H1 (cell line): ENCODE results near the gene CHAC1. TPM values are rescaled to one million over a fixed set of nuclear protein-coding genes. Genes with fewer than 3 reads are reported as not detected.

Experiments used
- CTCF ChIA-PET: fragments of 300-600 bp; sonication (Branson Sonifier 250); formaldehyde crosslinking; loops from one replicate; lab custom pipeline; 2021; ENCODE audit not compliant: partially characterized antibody; lab: Charles Lee
- POLR2A ChIA-PET: fragments of 300-600 bp; sonication (Branson Sonifier 250); formaldehyde crosslinking; loops from one replicate; lab custom pipeline; 2021; ENCODE audit warnings: inconsistent platforms; ENCODE audit not compliant: partially characterized antibody; lab: Charles Lee
- DNase-seq, 2 experiments: peaks; one replicate each; pipeline versions ENCODE4 v3.0.0 to v3.0.0-alpha.2; 2010 to 2022; ENCODE audit warnings: low spot score in 2 of 2, low read depth in 1 of 2, mixed read lengths in 1 of 2
- FAIRE-seq: peaks from 2 replicates; lab custom pipeline; 2011; peaks lifted over from hg19 to GRCh38; lab: Jason Lieb, UNC
- H2AFZ ChIP-seq: 2 replicates; pipeline ENCODE4 v1.8.1; 2012; ENCODE audit warnings: low read length, inconsistent platforms
- H2AK5ac ChIP-seq: 2 replicates; pipeline ENCODE4 v1.6.1; 2013; ENCODE audit warnings: low read depth, low read length
- H2BK120ac ChIP-seq: replicated peaks from 2 replicates; pipeline ENCODE3; 2013; ENCODE audit warnings: low read depth, low read length, inconsistent platforms
- H2BK12ac ChIP-seq: 2 replicates; pipeline ENCODE4 v1.6.1; 2013; ENCODE audit warnings: low read depth, low read length
- H2BK15ac ChIP-seq: 2 replicates; pipeline ENCODE4 v1.6.1; 2013; ENCODE audit warnings: low read length
- H2BK20ac ChIP-seq: 2 replicates; pipeline ENCODE4 v1.6.1; 2013; ENCODE audit warnings: low read length
- H2BK5ac ChIP-seq: 2 replicates; pipeline ENCODE4 v1.6.1; 2013; ENCODE audit warnings: low read depth, low read length
- H3K14ac ChIP-seq: 2 replicates; pipeline ENCODE4 v1.6.1; 2013; ENCODE audit warnings: inconsistent platforms; ENCODE audit not compliant: insufficient read length
- H3K18ac ChIP-seq: 2 replicates; pipeline ENCODE4 v1.6.1; 2013; ENCODE audit warnings: low read length; ENCODE audit errors: extremely low read depth
- H3K23ac ChIP-seq: 2 replicates; pipeline ENCODE4 v1.6.1; 2013; ENCODE audit warnings: inconsistent platforms; ENCODE audit not compliant: insufficient read length
- H3K23me2 ChIP-seq: 2 replicates; pipeline ENCODE4 v1.6.1; 2013; ENCODE audit warnings: low read depth, low read length
- H3K27ac ChIP-seq: 2 replicates; pipeline ENCODE4 v1.6.1; 2011; ENCODE audit warnings: low read depth, low read length, inconsistent platforms
- H3K27me3 ChIP-seq, 4 experiments: replicated peaks in 1 of 4; 1 replicate in 1 of 4; 2 replicates in 3 of 4; pipeline versions ENCODE4 v1.6.1 to v1.8.1; 2011 to 2013; ENCODE audit warnings: low read length in 3 of 4, mild to moderate bottlenecking in 3 of 4, inconsistent platforms in 2 of 4, mixed read lengths in 2 of 4, moderate library complexity in 1 of 4; ENCODE audit not compliant: control insufficient read depth in 3 of 4, insufficient read depth in 3 of 4; ENCODE audit errors: extremely low read depth in 1 of 4
- H3K36me3 ChIP-seq, 4 experiments: 2 replicates each; pipeline versions ENCODE4 v1.6.1 to v1.8.1; 2011 to 2013; ENCODE audit warnings: mild to moderate bottlenecking in 4 of 4, low read length in 3 of 4, moderate library complexity in 2 of 4, control low read depth in 1 of 4, inconsistent platforms in 1 of 4; ENCODE audit not compliant: insufficient read depth in 4 of 4, control insufficient read depth in 2 of 4
- H3K4ac ChIP-seq: replicated peaks from 2 replicates; pipeline ENCODE3; 2013; ENCODE audit warnings: low read length, low read depth, mixed read lengths, inconsistent platforms; ENCODE audit not compliant: insufficient read length
- H3K4me1 ChIP-seq, 4 experiments: replicated peaks in 1 of 4; 1 replicate in 1 of 4; 2 replicates in 3 of 4; pipeline versions ENCODE4 v1.6.1 to v1.8.1; 2011 to 2013; ENCODE audit warnings: low read length in 3 of 4, inconsistent platforms in 2 of 4, mixed read lengths in 1 of 4; ENCODE audit not compliant: insufficient read depth in 4 of 4, control insufficient read depth in 3 of 4
- H3K4me2 ChIP-seq, 2 experiments: 2 replicates each; pipeline versions ENCODE4 v1.6.1 to v1.8.1; 2011 to 2013; ENCODE audit warnings: low read depth in 2 of 2, low read length in 2 of 2, control low read depth in 1 of 2, inconsistent platforms in 1 of 2, mild to moderate bottlenecking in 1 of 2; ENCODE audit not compliant: insufficient read depth in 1 of 2
- H3K4me3 ChIP-seq, 4 experiments: fragments of 200-600, 300-600 bp in 1 of 4; sonication (generic), shearing (Covaris generic), sonication (Bioruptor Twin) in 1 of 4; 2 replicates each; pipeline versions ENCODE4 v1.5.1 to v1.8.1; 2011 to 2016; ENCODE audit warnings: low read length in 4 of 4, low read depth in 3 of 4, control low read depth in 2 of 4, inconsistent platforms in 2 of 4, mild to moderate bottlenecking in 2 of 4, mixed read lengths in 1 of 4, moderate library complexity in 1 of 4; ENCODE audit not compliant: insufficient read depth in 2 of 4; ENCODE audit errors: extremely low read depth in 1 of 4
- H3K56ac ChIP-seq: replicated peaks from 2 replicates; pipeline ENCODE3; 2013; ENCODE audit warnings: low read depth, mild to moderate bottlenecking, mixed read lengths, low read length, inconsistent platforms; ENCODE audit not compliant: insufficient read length
- H3K79me1 ChIP-seq: 2 replicates; pipeline ENCODE4 v1.6.1; 2013; ENCODE audit warnings: low read depth, low read length, control low read depth
- H3K79me2 ChIP-seq, 2 experiments: 2 replicates each; pipeline versions ENCODE4 v1.6.1 to v1.8.1; 2012 to 2013; ENCODE audit warnings: low read length in 2 of 2, mild to moderate bottlenecking in 2 of 2, inconsistent platforms in 1 of 2; ENCODE audit not compliant: insufficient read depth in 2 of 2, control insufficient read depth in 1 of 2
- H3K9ac ChIP-seq, 4 experiments: replicated peaks in 1 of 4; 1 replicate in 1 of 4; 2 replicates in 3 of 4; pipeline versions ENCODE4 v1.6.1 to v1.8.1; 2011 to 2013; ENCODE audit warnings: low read depth in 3 of 4, low read length in 3 of 4, control low read depth in 2 of 4, mild to moderate bottlenecking in 2 of 4, moderate library complexity in 2 of 4, inconsistent platforms in 1 of 4; ENCODE audit errors: extremely low read depth in 1 of 4
- H3K9me3 ChIP-seq, 2 experiments: 2 replicates each; pipeline versions ENCODE4 v1.6.1 to v1.8.1; 2012 to 2013; ENCODE audit warnings: mild to moderate bottlenecking in 2 of 2, moderate library complexity in 2 of 2, control low read depth in 1 of 2, inconsistent platforms in 1 of 2, low read depth in 1 of 2, low read length in 1 of 2, mixed read lengths in 1 of 2; ENCODE audit not compliant: insufficient read depth in 2 of 2
- H4K20me1 ChIP-seq, 2 experiments: replicated peaks in 1 of 2; 2 replicates each; pipeline versions ENCODE3 to v1.8.1; 2011 to 2013; ENCODE audit warnings: inconsistent platforms in 2 of 2, low read length in 2 of 2, mild to moderate bottlenecking in 1 of 2; ENCODE audit not compliant: insufficient read depth in 2 of 2, control insufficient read depth in 1 of 2
- H4K5ac ChIP-seq: 2 replicates; pipeline ENCODE4 v1.6.1; 2013; ENCODE audit warnings: low read length, low read depth, mixed read lengths, inconsistent platforms; ENCODE audit not compliant: insufficient read length
- H4K8ac ChIP-seq: 2 replicates; pipeline ENCODE4 v1.8.0; 2013; ENCODE audit warnings: mild to moderate bottlenecking, moderate library complexity, low read length, inconsistent platforms; ENCODE audit not compliant: insufficient read depth; ENCODE audit errors: extremely low read depth
- H4K91ac ChIP-seq: replicated peaks from 2 replicates; pipeline ENCODE3; 2013; ENCODE audit warnings: low read length, mixed read lengths, inconsistent platforms; ENCODE audit not compliant: insufficient read length
- BCL11A ChIP-seq, 2 experiments: IDR thresholded peaks; one replicate each; pipeline ENCODE4 v1.6.1; 2011; ENCODE audit warnings: low read depth in 2 of 2, low read length in 2 of 2, mild to moderate bottlenecking in 2 of 2
- CEBPB ChIP-seq: IDR thresholded peaks from 2 replicates; pipeline ENCODE4 v1.6.1; 2012; ENCODE audit warnings: low read depth, low read length
- EZH2 ChIP-seq: fragments of 200-600 bp; sonication (generic); IDR thresholded peaks from 2 replicates; pipeline ENCODE4 v1.7.1; 2012; ENCODE audit warnings: low read depth, mild to moderate bottlenecking, moderate library complexity, low read length, inconsistent platforms; ENCODE audit not compliant: severe bottlenecking
- KDM5A ChIP-seq: fragments of 200-600 bp; IDR thresholded peaks from 2 replicates; pipeline ENCODE4 v1.7.1; 2012; ENCODE audit warnings: mild to moderate bottlenecking, low read length, inconsistent platforms, mixed read lengths
- NANOG ChIP-seq: IDR thresholded peaks from 2 replicates; pipeline ENCODE4 v1.6.1; 2011; ENCODE audit warnings: low read length, low read depth, mild to moderate bottlenecking, inconsistent platforms; ENCODE audit not compliant: insufficient read depth, poor library complexity, severe bottlenecking
- POLR2AphosphoS5 ChIP-seq: IDR thresholded peaks from 2 replicates; pipeline ENCODE4 v1.6.1; 2011; ENCODE audit warnings: low read depth, low read length
- POU5F1 ChIP-seq: IDR thresholded peaks from 2 replicates; pipeline ENCODE4 v1.6.1; 2011; ENCODE audit warnings: low read depth, mild to moderate bottlenecking, low read length, moderate library complexity
- RAD21 ChIP-seq, 2 experiments: IDR thresholded peaks in 1 of 2; conservative IDR thresholded peaks in 1 of 2; 2 replicates each; pipeline ENCODE4 v1.6.1; 2011; ENCODE audit warnings: low read depth in 2 of 2, low read length in 2 of 2, improper control_type of control experiment in 1 of 2, inconsistent platforms in 1 of 2, mild to moderate bottlenecking in 1 of 2, moderate library complexity in 1 of 2
- SP2 ChIP-seq: IDR thresholded peaks from 2 replicates; pipeline ENCODE4 v1.6.1; 2012; ENCODE audit warnings: mild to moderate bottlenecking, low read length, inconsistent platforms
- TAF1 ChIP-seq: IDR thresholded peaks from 2 replicates; pipeline ENCODE4 v1.6.1; 2011; ENCODE audit warnings: mild to moderate bottlenecking, low read depth, low read length
- TAF7 ChIP-seq: optimal IDR thresholded peaks from 2 replicates; pipeline ENCODE3; 2011; ENCODE audit warnings: low read depth, mild to moderate bottlenecking, inconsistent platforms, low read length, moderate library complexity, borderline replicate concordance
- WGBS, 2 experiments: shearing (Covaris generic) in 1 of 2; methylation state at CpG; one replicate each; pipeline versions ENCODE4 v1.1.6 to v1.1.7; 2013 to 2015; ENCODE audit warnings: low lambda C conversion rate in 2 of 2, mixed read lengths in 2 of 2, inconsistent platforms in 1 of 2, low coverage in 1 of 2, missing lambda C conversion rate in 1 of 2; ENCODE audit not compliant: insufficient replicate concordance in 2 of 2, insufficient coverage in 1 of 2, insufficient read length in 1 of 2; ENCODE audit errors: extremely low coverage in 1 of 2, missing lambda C conversion rate in 1 of 2; 5-methylcytosine and 5-hydroxymethylcytosine counted together
- polyA plus RNA-seq, 7 experiments: library from polyadenylated mRNA; depleted of rRNA in 3 of 7; stranded (reverse) in 5 of 7; unstranded in 2 of 7; fragments of >200 nt in 5 of 7; fragments of 200-250 nt in 2 of 7; gene quantifications; 1 replicate in 5 of 7; 2 replicates in 1 of 7; 4 replicates in 1 of 7; pipeline versions ENCODE4 v1.2.1 to v1.2.3, GENCODE V29; 2011 to 2013; ENCODE audit warnings: missing spikeins in 2 of 7, mixed read lengths in 2 of 7
- total RNA-seq: library from RNA; stranded (reverse); fragmentation: NEBNext Ultra II Directional; extraction: Animal tissue kit (Norgen Biotek cat#: 25700); gene quantifications from 2 replicates; pipeline ENCODE4 v1.2.1, GENCODE V29; 2021

The CHAC1 gene
- total and polyA plus RNA-seq, 2 of the 8 experiments (the other 6 are each of a cell fraction or from before 2014, with no cell fraction given), result 34.3 to 159 TPM

GRCh38 chr15:40932649-40933516 is 20.4 kb upstream of the CHAC1 start:
- POLR2A ChIA-PET, result interaction anchor here (1.0 to 43.8 kb wide), 4 partner anchors 15 to 49 kb away, joined by 3 to 1505 read pairs (median 89); partner anchors contain the start of gene CHAC1
- H3K9ac ChIP-seq, result no peak overlapping the region; a peak in 1 of 7 replicates
- FAIRE-seq, result no peak
- TF ChIP-seq RAD21 (IDR thresholded peaks at IDR 0.05 in 1 of 2, conservative IDR thresholded peaks at IDR 0.05 in 1 of 2; ENCODE audit: low read depth in 2 of 2, low read length in 2 of 2) (no peak), SP2 (no peak), TAF1 (no peak), KDM5A (no peak), POU5F1 (no peak), EZH2 (no peak), BCL11A (IDR thresholded peaks at IDR 0.05; ENCODE audit: low read depth in 2 of 2, low read length in 2 of 2) (no peak), CEBPB (no peak), POLR2AphosphoS5 (no peak), NANOG (no peak), TAF7 (no peak)

More at GRCh38 chr15:40932649-40933516, 20.4 kb upstream of the CHAC1 start:
- H3K4ac ChIP-seq, result no peak overlapping the region
- H3K79me1 ChIP-seq, result no peaks in the 10 kb centered on the region
- no peak overlapping the region for H2BK12ac ChIP-seq
- no peak overlapping the region for H3K14ac ChIP-seq
- peaks cover 0 to 21% (median 11%) of the 10 kb centered on the region in 4 experiments; a peak in 5 of 7 replicates for H3K4me1 ChIP-seq
- H3K23ac ChIP-seq, result no peak overlapping the region
- peaks cover 2 to 12% of the 10 kb centered on the region in 2 experiments for H4K20me1 ChIP-seq
- H2BK15ac ChIP-seq, result no peak overlapping the region
- no peak overlapping the region for H2AFZ ChIP-seq
- peaks cover 21% of the 10 kb centered on the region; the same call in 1 of the 2 replicates for H3K23me2 ChIP-seq
- no peaks in the 10 kb centered on the region for H3K9me3 ChIP-seq
- H4K5ac ChIP-seq, result no peak overlapping the region
- H4K8ac ChIP-seq, result no peak overlapping the region
- H2BK5ac ChIP-seq, result no peak overlapping the region
- no peak overlapping the region for H3K4me2 ChIP-seq
- H2BK120ac ChIP-seq, result no peak overlapping the region
- 85% methylated on average over 11 of the region's 11 CpGs; no CpG with 5 or more reads in 1 of the 2 experiments for WGBS, 2 experiments
- H3K79me2 ChIP-seq, result no peaks in the 10 kb centered on the region
- H3K36me3 ChIP-seq, result no peaks in the 10 kb centered on the region
- H3K27ac ChIP-seq, result no peak overlapping the region
- peaks cover 31 to 66% (median 55%) of the 10 kb centered on the region in 4 experiments for H3K27me3 ChIP-seq
- no peak overlapping the region for H2BK20ac ChIP-seq
- H4K91ac ChIP-seq, result no peak overlapping the region
- CTCF ChIA-PET, result interaction anchor here (1.2 to 33.1 kb wide), 8 partner anchors 6 to 90 kb away, joined by 3 to 619 read pairs (median 24); partner anchors contain the start of genes CHAC1, DLL4 and VPS18
- H2AK5ac ChIP-seq, result no peak overlapping the region
- H3K4me3 ChIP-seq, result no peak overlapping the region
- no peak for DNase-seq
- no peak overlapping the region for H3K18ac ChIP-seq
- H3K56ac ChIP-seq, result no peak overlapping the region
